GM23338 (cell line): ENCODE measurements around the gene PRELP. TPM values are rescaled to one million over a fixed set of nuclear protein-coding genes. Genes with fewer than 3 reads are reported as not detected.
A peak's percentile ranks its signal among the peaks of the same experiment; 100 is the strongest.

Source experiments
- ATAC-seq: fragments of 200-7000 bp; cut with Tn5 transposase; 3 replicates; pipeline ENCODE4 v1.9.1; 2020
- DNase-seq: peaks from one replicate; pipeline ENCODE4 v3.0.0-alpha.2; 2015; ENCODE audit warnings: low spot score
- H2AFZ ChIP-seq: fragments of 200-600 bp; sonication (generic); 2 replicates; pipeline ENCODE4 v1.8.0; 2016; ENCODE audit warnings: antibody characterized with exemption, mild to moderate bottlenecking, moderate library complexity
- H3F3A ChIP-seq: fragments of 200-600 bp; sonication (generic); replicated peaks from 2 replicates; pipeline ENCODE4 v1.8.0; 2017; ENCODE audit warnings: antibody characterized with exemption, mixed run types, low read depth
- H3K27ac ChIP-seq: fragments of 200-600 bp; sonication (generic); 2 replicates; pipeline ENCODE4 v1.6.1; 2016; ENCODE audit warnings: low read depth
- H3K27me3 ChIP-seq: fragments of 200-600 bp; sonication (generic); 2 replicates; pipeline ENCODE4 v1.8.0; 2016; ENCODE audit warnings: mild to moderate bottlenecking, mixed run types, moderate library complexity; ENCODE audit not compliant: insufficient read depth
- H3K36me3 ChIP-seq: fragments of 200-600 bp; sonication (generic); 2 replicates; pipeline ENCODE4 v1.8.0; 2016; ENCODE audit warnings: mild to moderate bottlenecking; ENCODE audit not compliant: insufficient read depth
- H3K4me1 ChIP-seq: fragments of 200-600 bp; sonication (generic); 2 replicates; pipeline ENCODE4 v1.8.0; 2016; ENCODE audit warnings: mild to moderate bottlenecking, moderate library complexity; ENCODE audit not compliant: insufficient read depth
- H3K4me2 ChIP-seq: fragments of 200-600 bp; sonication (generic); 2 replicates; pipeline ENCODE4 v1.7.1; 2017; ENCODE audit warnings: mixed run types
- H3K4me3 ChIP-seq: fragments of 200-600 bp; sonication (generic); 2 replicates; pipeline ENCODE4 v1.6.1; 2016; ENCODE audit warnings: mixed run types
- H3K79me2 ChIP-seq: fragments of 200-600 bp; sonication (generic); replicated peaks from 2 replicates; pipeline ENCODE4 v1.8.0; 2017; ENCODE audit warnings: mild to moderate bottlenecking; ENCODE audit not compliant: insufficient read depth
- H3K9me2 ChIP-seq: fragments of 200-600 bp; sonication (generic); 2 replicates; pipeline ENCODE4 v1.8.0; 2017; ENCODE audit not compliant: insufficient read depth
- H4K20me1 ChIP-seq: fragments of 200-600 bp; sonication (generic); replicated peaks from 2 replicates; pipeline ENCODE4 v1.8.0; 2017; ENCODE audit warnings: mild to moderate bottlenecking; ENCODE audit not compliant: insufficient read depth
- H3K27ac Mint-ChIP-seq: 2 replicates; pipeline ENCODE4 v1.8.0; 2020; ENCODE audit warnings: inconsistent platforms, mild to moderate bottlenecking, moderate library complexity, mixed read lengths
- H3K27me3 Mint-ChIP-seq: 3 replicates; pipeline ENCODE4 v1.8.0; 2022; ENCODE audit warnings: low read depth, mild to moderate bottlenecking, moderate library complexity, mixed read lengths, inconsistent platforms; ENCODE audit not compliant: insufficient read depth, poor library complexity
- H3K36me3 Mint-ChIP-seq: 3 replicates; pipeline ENCODE4 v1.8.0; 2021; ENCODE audit warnings: low read depth, mild to moderate bottlenecking, inconsistent platforms, moderate library complexity, mixed read lengths
- H3K4me1 Mint-ChIP-seq: 3 replicates; pipeline ENCODE4 v1.8.0; 2020; ENCODE audit warnings: mild to moderate bottlenecking, inconsistent platforms, mixed read lengths
- H3K4me3 Mint-ChIP-seq: 3 replicates; pipeline ENCODE4 v1.8.0; 2021; ENCODE audit warnings: moderate library complexity, mild to moderate bottlenecking, inconsistent platforms, mixed read lengths
- H3K9me3 Mint-ChIP-seq: 3 replicates; pipeline ENCODE4 v1.8.0; 2020; ENCODE audit warnings: moderate library complexity, mild to moderate bottlenecking, inconsistent platforms, mixed read lengths
- CREB1 ChIP-seq: fragments of 250-450 bp; sonication (Bioruptor Pico); IDR thresholded peaks from 2 replicates; pipeline ENCODE4 v1.5.0; 2020; ENCODE audit warnings: low read depth, mild to moderate bottlenecking, moderate library complexity
- CTCF ChIP-seq, 2 experiments: fragments of 200-600 bp in 1 of 2; sonication (generic) in 1 of 2; conservative IDR thresholded peaks; 2 replicates each; pipeline versions ENCODE4 v1.5.1 to v1.6.1; 2016 to 2017; ENCODE audit warnings: antibody characterized with exemption in 2 of 2, low read depth in 2 of 2, mild to moderate bottlenecking in 2 of 2, moderate library complexity in 1 of 2
- ETS1 ChIP-seq: IDR thresholded peaks from 2 replicates; pipeline ENCODE4 v1.6.1; 2016; ENCODE audit warnings: antibody characterized with exemption
- EZH2 ChIP-seq: fragments of 200-600 bp; sonication (generic); IDR thresholded peaks from one replicate; pipeline ENCODE4 v1.8.0; 2017; ENCODE audit warnings: antibody characterized with exemption, mild to moderate bottlenecking, low read depth; ENCODE audit not compliant: unreplicated experiment
- EZH2phosphoT487 ChIP-seq: fragments of 200-600 bp; sonication (generic); IDR thresholded peaks from one replicate; pipeline ENCODE4 v1.8.1; 2018; ENCODE audit warnings: antibody characterized with exemption; ENCODE audit not compliant: unreplicated experiment
- JUNB ChIP-seq: IDR thresholded peaks from one replicate; pipeline ENCODE4 v1.6.1; 2016; ENCODE audit warnings: antibody characterized with exemption; ENCODE audit not compliant: unreplicated experiment
- NANOG ChIP-seq: IDR thresholded peaks from 2 replicates; pipeline ENCODE4 v1.6.1; 2016; ENCODE audit warnings: antibody characterized with exemption, borderline replicate concordance
- POLR2AphosphoS5 ChIP-seq: IDR thresholded peaks from 2 replicates; pipeline ENCODE4 v1.6.1; 2016; ENCODE audit warnings: antibody characterized with exemption, low read depth
- REST ChIP-seq: IDR thresholded peaks from one replicate; pipeline ENCODE4 v1.6.1; 2018; ENCODE audit warnings: antibody characterized with exemption; ENCODE audit not compliant: unreplicated experiment
- STAT1 ChIP-seq: IDR thresholded peaks from one replicate; pipeline ENCODE4 v1.6.1; 2016; ENCODE audit warnings: antibody characterized with exemption; ENCODE audit not compliant: unreplicated experiment
- ZNF331 ChIP-seq: fragments of 250-450 bp; sonication (Bioruptor Pico); IDR thresholded peaks from 2 replicates; pipeline ENCODE4 v1.5.0; 2020; ENCODE audit warnings: low read depth, mild to moderate bottlenecking, moderate library complexity
- polyA plus RNA-seq: library from polyadenylated mRNA; unstranded; fragments of >200 nt; fragmentation: Nextera tagmentation; extraction: Ambion mirVana; gene quantifications from 2 replicates; pipeline ENCODE4 v1.2.1, GENCODE V29; 2016
- total RNA-seq: library from RNA; depleted of rRNA; stranded (reverse); fragments of >200 nt; shearing (Covaris generic); gene quantifications from 2 replicates; pipeline ENCODE4 v1.2.3, GENCODE V29; 2014

PRELP gene
- total and polyA plus RNA-seq, 2 experiments from 2014 or later = 0.03 TPM

- DNase-seq = no peak
- Histone ChIP-seq H3K4me1 (no peaks in the 10 kb centered on the region; the same call in none of the 2 replicates), H3F3A (no peaks in the 10 kb centered on the region), H3K79me2 (no peaks in the 10 kb centered on the region), H3K4me2 (no peak overlapping the region), H3K9me2 (no peaks in the 10 kb centered on the region), H4K20me1 (no peaks in the 10 kb centered on the region), H3K36me3 (no peaks in the 10 kb centered on the region), H3K4me3 (no peak overlapping the region), H2AFZ (peak overlapping the region; percentile 93), H3K27ac (no peak overlapping the region), H3K27me3 (no peaks in the 10 kb centered on the region)
- ATAC-seq = no peak
- Mint-ChIP-seq H3K27me3 (peaks cover 6% of the 10 kb centered on the region), H3K9me3 (no peaks in the 10 kb centered on the region), H3K4me3 (no peak overlapping the region), H3K4me1 (peaks cover 30% of the 10 kb centered on the region), H3K36me3 (no peaks in the 10 kb centered on the region), H3K27ac (no peak overlapping the region)
- TF ChIP-seq CTCF (conservative IDR thresholded peaks at IDR 0.05; ENCODE audit: low read depth in 2 of 2) = no peak
- no peak for TF ChIP-seq EZH2
- no peak for TF ChIP-seq CREB1
- TF ChIP-seq POLR2AphosphoS5 = no peak
- TF ChIP-seq EZH2phosphoT487 = no peak
- no peak for TF ChIP-seq JUNB
These were observed 16.6 kb downstream of the PRELP start for GRCh38 chr1:203492082-203492747.

GRCh38 chr1:203492748-203493130 lies 17.1 kb downstream of the PRELP start:
- H2AFZ ChIP-seq = no peak overlapping the region
- H3K79me2 ChIP-seq = no peaks in the 10 kb centered on the region
- no peak for ATAC-seq
- no peak for DNase-seq
- no peaks in the 10 kb centered on the region for H3K36me3 ChIP-seq
- H4K20me1 ChIP-seq = no peaks in the 10 kb centered on the region
- Mint-ChIP-seq H3K4me1 (peaks cover 30% of the 10 kb centered on the region), H3K4me3 (no peak overlapping the region), H3K9me3 (no peaks in the 10 kb centered on the region), H3K27ac (no peak overlapping the region), H3K27me3 (peaks cover 2% of the 10 kb centered on the region), H3K36me3 (no peaks in the 10 kb centered on the region)
- no peak overlapping the region for H3K4me2 ChIP-seq
- no peaks in the 10 kb centered on the region for H3K9me2 ChIP-seq
- H3K4me1 ChIP-seq = no peaks in the 10 kb centered on the region; the same call in 1 of the 2 replicates
- H3K4me3 ChIP-seq = no peak overlapping the region
- no peak overlapping the region for H3K27ac ChIP-seq
- no peaks in the 10 kb centered on the region for H3F3A ChIP-seq
- H3K27me3 ChIP-seq = no peaks in the 10 kb centered on the region
- TF ChIP-seq CREB1 (no peak), STAT1 (no peak), ZNF331 (no peak), REST (no peak), NANOG (no peak), CTCF (conservative IDR thresholded peaks at IDR 0.05; ENCODE audit: low read depth in 2 of 2) (no peak), POLR2AphosphoS5 (no peak), ETS1 (no peak)
